ENCODE measurements around the gene REXO5.

DNA sequence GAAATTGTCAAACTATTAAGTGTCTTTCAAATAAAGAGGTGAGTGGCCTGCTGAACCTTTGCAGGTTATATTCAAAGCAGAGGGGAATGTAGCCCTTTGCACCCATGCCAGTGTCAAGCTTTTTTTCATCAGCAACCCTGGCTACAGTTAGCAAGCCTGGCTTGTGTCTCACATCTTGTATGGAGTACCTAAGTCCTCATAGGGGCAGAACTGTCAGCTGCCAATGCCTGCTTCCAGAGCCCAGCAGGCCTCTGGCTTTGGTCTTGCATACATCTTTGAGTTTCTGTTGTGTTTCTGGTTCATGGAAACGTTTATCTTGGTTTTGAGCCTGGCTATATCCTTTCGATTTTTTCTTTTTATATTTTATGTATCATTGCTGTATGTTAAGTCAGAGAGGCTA lies 26.8 kb downstream of the REXO5 start:
- TF ChIP-seq, protein P1, sequence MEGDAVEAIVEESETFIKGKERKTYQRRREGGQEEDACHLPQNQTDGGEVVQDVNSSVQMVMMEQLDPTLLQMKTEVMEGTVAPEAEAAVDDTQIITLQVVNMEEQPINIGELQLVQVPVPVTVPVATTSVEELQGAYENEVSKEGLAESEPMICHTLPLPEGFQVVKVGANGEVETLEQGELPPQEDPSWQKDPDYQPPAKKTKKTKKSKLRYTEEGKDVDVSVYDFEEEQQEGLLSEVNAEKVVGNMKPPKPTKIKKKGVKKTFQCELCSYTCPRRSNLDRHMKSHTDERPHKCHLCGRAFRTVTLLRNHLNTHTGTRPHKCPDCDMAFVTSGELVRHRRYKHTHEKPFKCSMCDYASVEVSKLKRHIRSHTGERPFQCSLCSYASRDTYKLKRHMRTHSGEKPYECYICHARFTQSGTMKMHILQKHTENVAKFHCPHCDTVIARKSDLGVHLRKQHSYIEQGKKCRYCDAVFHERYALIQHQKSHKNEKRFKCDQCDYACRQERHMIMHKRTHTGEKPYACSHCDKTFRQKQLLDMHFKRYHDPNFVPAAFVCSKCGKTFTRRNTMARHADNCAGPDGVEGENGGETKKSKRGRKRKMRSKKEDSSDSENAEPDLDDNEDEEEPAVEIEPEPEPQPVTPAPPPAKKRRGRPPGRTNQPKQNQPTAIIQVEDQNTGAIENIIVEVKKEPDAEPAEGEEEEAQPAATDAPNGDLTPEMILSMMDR (IDR thresholded peaks at IDR 0.05) = no peak
- no peak for TF ChIP-seq EP300 (IDR thresholded peaks at IDR 0.05)
